ENCODE data around the gene EGR4.

EGR4 gene

GRCh38 chr2:73333564-73333963 is 40.2 kb upstream of the EGR4 start:
- DNase-seq: no peak
- Histone ChIP-seq H3K27me3 (ENCODE audit: insufficient read depth, low read depth, severe bottlenecking) (no peaks in the 10 kb centered on the region), H3K4me3 (ENCODE audit: low read depth, low read length) (no peak overlapping the region), H3K9me3 (ENCODE audit: severe bottlenecking) (no peaks in the 10 kb centered on the region), H3K36me3 (no peaks in the 10 kb centered on the region), H3K27ac (no peak overlapping the region)
- TF ChIP-seq CTCF (IDR thresholded peaks at IDR 0.05; ENCODE audit: low read depth, low read length): no peak

- no peaks in the 10 kb centered on the region for H3K36me3 ChIP-seq
- no peaks in the 10 kb centered on the region for H3K27me3 ChIP-seq (ENCODE audit: insufficient read depth, low read depth, severe bottlenecking)
- H3K4me3 ChIP-seq (ENCODE audit: low read depth, low read length): no peak overlapping the region
- no peak for TF ChIP-seq CTCF (IDR thresholded peaks at IDR 0.05; ENCODE audit: low read depth, low read length)
- no peaks in the 10 kb centered on the region for H3K9me3 ChIP-seq (ENCODE audit: severe bottlenecking)
- no peak for DNase-seq
- no peak overlapping the region for H3K27ac ChIP-seq
Observed at GRCh38 chr2:73324126-73324725, 30.9 kb upstream of the EGR4 start.

GRCh38 chr2:73323551-73323950 is 30.2 kb upstream of the EGR4 start:
- H3K27me3 ChIP-seq (ENCODE audit: insufficient read depth, low read depth, severe bottlenecking): no peaks in the 10 kb centered on the region
- no peak for DNase-seq
- TF ChIP-seq CTCF (IDR thresholded peaks at IDR 0.05; ENCODE audit: low read depth, low read length): no peak

GRCh38 chr2:73314441-73314840 is 21.1 kb upstream of the EGR4 start:
- TF ChIP-seq CTCF (IDR thresholded peaks at IDR 0.05; ENCODE audit: low read depth, low read length): no peak
- Histone ChIP-seq H3K4me3 (ENCODE audit: low read depth, low read length) (no peak overlapping the region), H3K36me3 (no peaks in the 10 kb centered on the region), H3K27ac (no peak overlapping the region), H3K9me3 (ENCODE audit: severe bottlenecking) (no peaks in the 10 kb centered on the region), H3K27me3 (ENCODE audit: insufficient read depth, low read depth, severe bottlenecking) (no peaks in the 10 kb centered on the region)
- no peak for DNase-seq

More at GRCh38 chr2:73323551-73323950, 30.2 kb upstream of the EGR4 start:
- H3K9me3 ChIP-seq (ENCODE audit: severe bottlenecking): no peaks in the 10 kb centered on the region
- H3K4me3 ChIP-seq (ENCODE audit: low read depth, low read length): no peak overlapping the region
- no peaks in the 10 kb centered on the region for H3K36me3 ChIP-seq
- H3K27ac ChIP-seq: no peak overlapping the region

- Histone ChIP-seq H3K9me3 (ENCODE audit: severe bottlenecking) (no peaks in the 10 kb centered on the region), H3K4me3 (ENCODE audit: low read depth, low read length) (no peak overlapping the region), H3K36me3 (no peaks in the 10 kb centered on the region), H3K27ac (no peak overlapping the region), H3K27me3 (ENCODE audit: insufficient read depth, low read depth, severe bottlenecking) (no peaks in the 10 kb centered on the region)
- TF ChIP-seq CTCF (IDR thresholded peaks at IDR 0.05; ENCODE audit: low read depth, low read length): no peak
- DNase-seq: no peak
Observed at GRCh38 chr2:73307720-73308119, 14.4 kb upstream of the EGR4 start.

GRCh38 chr2:73301636-73302035 is 8.3 kb upstream of the EGR4 start:
- Histone ChIP-seq H3K9me3 (ENCODE audit: severe bottlenecking) (no peaks in the 10 kb centered on the region), H3K27ac (no peak overlapping the region), H3K27me3 (ENCODE audit: insufficient read depth, low read depth, severe bottlenecking) (no peaks in the 10 kb centered on the region), H3K4me3 (ENCODE audit: low read depth, low read length) (no peak overlapping the region), H3K36me3 (no peaks in the 10 kb centered on the region)
- no peak for TF ChIP-seq CTCF (IDR thresholded peaks at IDR 0.05; ENCODE audit: low read depth, low read length)
- no peak for DNase-seq

Measured in WERI-Rb-1 (cell line).